ENCODE results near the gene AVPI1.

AVPI1 gene

DNA sequence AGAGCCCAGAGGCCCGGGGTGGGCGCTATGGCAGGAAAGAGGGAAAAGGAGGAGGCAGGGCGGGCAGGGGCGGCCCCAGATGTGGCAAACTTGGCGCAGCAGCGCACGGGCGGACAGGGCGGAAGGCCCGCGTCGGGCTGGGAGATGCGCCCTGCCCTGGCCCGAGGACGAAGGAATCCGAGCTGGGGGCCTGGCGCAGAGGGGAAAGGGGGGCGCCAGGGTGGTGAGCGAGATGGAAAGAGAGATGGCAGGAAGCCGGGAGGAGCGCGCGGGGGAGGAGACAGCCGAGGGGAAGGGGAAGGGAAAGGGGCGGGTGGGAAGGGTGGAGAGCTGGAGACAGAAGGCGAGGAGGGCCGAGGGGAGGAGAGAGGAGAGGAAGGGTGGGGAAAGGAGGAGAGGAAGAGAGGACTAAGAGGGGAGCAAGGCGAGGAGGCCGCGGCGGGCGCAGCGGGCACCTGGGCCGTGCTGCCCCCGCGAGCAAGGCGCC, 26.3 kb upstream of the AVPI1 start, which contains the start of gene MARVELD1:
TSS of gene MARVELD1 (plus strand) at position 392 of the 487 bp plus-strand sequence. CDS start 147 bp downstream, outside the sequence.
- CTCF ChIA-PET: interaction anchor here (4.0 to 21.7 kb wide), 4 partner anchors 11 to 36 kb away, joined by 9 to 623 read pairs (median 29); partner anchors contain the start of genes AVPI1 and ZFYVE27

DNA sequence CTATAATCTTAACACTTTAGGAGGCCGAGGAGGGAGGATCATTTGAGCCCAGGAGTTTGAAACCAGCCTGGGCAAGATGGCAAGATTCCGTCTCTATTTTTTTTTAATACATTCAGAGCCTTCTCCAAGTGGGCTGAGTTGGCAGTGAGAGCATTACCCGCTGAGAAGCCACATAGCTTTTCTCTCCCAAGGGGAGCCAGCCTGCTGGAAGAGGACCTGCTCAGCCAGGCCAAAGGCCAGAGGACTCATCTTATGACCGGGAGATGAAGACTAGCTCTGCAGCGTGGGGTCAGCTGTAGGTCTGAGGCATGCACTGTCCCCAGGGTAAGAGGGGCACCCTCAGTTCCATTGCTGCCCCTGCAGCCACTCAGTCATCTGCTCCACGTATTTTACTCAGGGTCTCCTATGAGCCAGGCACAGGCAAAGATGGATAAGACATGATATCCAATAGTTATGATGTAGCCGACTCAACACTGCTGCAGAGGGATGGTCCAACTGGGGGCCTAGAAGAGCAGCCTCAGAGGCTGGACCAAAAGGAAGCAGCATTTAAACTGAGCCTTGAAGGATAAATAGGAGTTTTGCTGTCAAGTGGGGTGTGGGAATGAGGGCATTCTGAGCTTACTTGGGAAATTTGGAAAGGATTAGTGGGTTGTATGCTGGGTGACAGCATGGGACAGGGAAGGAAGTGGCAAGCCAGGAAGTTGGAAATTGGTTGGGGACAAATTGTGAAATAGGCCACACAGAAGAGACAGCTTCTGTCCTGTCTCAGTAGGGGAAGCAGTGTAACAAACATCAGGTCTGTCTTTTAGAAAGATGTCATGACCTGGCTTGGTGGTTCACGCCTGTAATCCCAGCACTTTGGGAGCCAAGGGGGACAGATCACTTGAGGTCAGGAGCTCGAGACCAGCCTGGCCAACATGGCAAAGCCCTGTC, 24.9 kb upstream of the AVPI1 start:
- H3K4me1 ChIP-seq (ENCODE audit: control extremely low read depth in 1 of 4, control insufficient read depth in 4 of 4, insufficient read depth in 4 of 4, low read length in 3 of 4): peaks cover 0 to 25% (median 23%) of the 10 kb centered on the region in 4 experiments
- no peaks in the 10 kb centered on the region for H3K9me3 ChIP-seq (ENCODE audit: control extremely low read depth in 1 of 5, control insufficient read depth in 4 of 5, insufficient read depth in 2 of 5, low read depth in 1 of 5, low read length in 4 of 5)
- WGBS (ENCODE audit: insufficient coverage): 95% methylated on average over 9 of the region's 9 CpGs
- ChIA-PET POLR2A (interaction anchor here (0.6 to 1.0 kb wide), 2 partner anchors 19 to 20 kb away, joined by 3 to 8 read pairs; no protein-coding TSS in a partner anchor), CTCF (interaction anchor here (0.9 to 21.7 kb wide), 5 partner anchors 9 to 34 kb away, joined by 5 to 623 read pairs (median 22); partner anchors contain the start of genes AVPI1 and ZFYVE27)
- DNase-seq: no peak
- no peak overlapping the region for H3K4me3 ChIP-seq (ENCODE audit: control insufficient read depth in 1 of 7, extremely low read depth in 1 of 7, insufficient read depth in 4 of 7, low read depth in 2 of 7, low read length in 6 of 7)
- no peaks in the 10 kb centered on the region for H3K27me3 ChIP-seq (replicated peaks in 2 of 5; ENCODE audit: control insufficient read depth in 4 of 5, insufficient read depth in 5 of 5, low read length in 4 of 5)
- no peak overlapping the region for H3K27ac ChIP-seq (ENCODE audit: insufficient read depth in 1 of 2, low read depth in 1 of 2, low read length in 2 of 2, poor library complexity in 1 of 2, severe bottlenecking in 2 of 2)
- peaks cover 0 to 4% (median 0%) of the 10 kb centered on the region in 4 experiments for H3K36me3 ChIP-seq (ENCODE audit: control insufficient read depth in 4 of 4, insufficient read depth in 4 of 4, low read length in 3 of 4)

More for the DNA sequence above, 26.3 kb upstream of the AVPI1 start, which contains the start of gene MARVELD1:
- H3K27me3 ChIP-seq (replicated peaks in 2 of 5; ENCODE audit: control insufficient read depth in 4 of 5, insufficient read depth in 5 of 5, low read length in 4 of 5): no peaks in the 10 kb centered on the region
- H3K4me1 ChIP-seq (ENCODE audit: control extremely low read depth in 1 of 4, control insufficient read depth in 4 of 4, insufficient read depth in 4 of 4, low read length in 3 of 4): peaks cover 0 to 35% (median 29%) of the 10 kb centered on the region in 4 experiments
- POLR2A ChIA-PET: interaction anchor here (0.5 to 1.2 kb wide), 3 partner anchors 23 to 31 kb away, joined by 3 to 4 read pairs (median 3); no protein-coding TSS in a partner anchor
- peaks cover 0 to 13% (median 8%) of the 10 kb centered on the region in 4 experiments for H3K36me3 ChIP-seq (ENCODE audit: control insufficient read depth in 4 of 4, insufficient read depth in 4 of 4, low read length in 3 of 4)
- H3K27ac ChIP-seq (ENCODE audit: insufficient read depth in 1 of 2, low read depth in 1 of 2, low read length in 2 of 2, poor library complexity in 1 of 2, severe bottlenecking in 2 of 2): peak within 1 kb of the TSS in 1 of 2 experiments; percentile 64
- no peaks in the 10 kb centered on the region for H3K9me3 ChIP-seq (ENCODE audit: control extremely low read depth in 1 of 5, control insufficient read depth in 4 of 5, insufficient read depth in 2 of 5, low read depth in 1 of 5, low read length in 4 of 5)
- WGBS (ENCODE audit: insufficient coverage): 1% methylated on average over 34 of the region's 37 CpGs
- DNase-seq: peak in 2 of 3 donors; percentile 18 to 39
- peak within 1 kb of the TSS; percentile 34 to 80 (median 64) for H3K4me3 ChIP-seq (ENCODE audit: control insufficient read depth in 1 of 7, extremely low read depth in 1 of 7, insufficient read depth in 4 of 7, low read depth in 2 of 7, low read length in 6 of 7)

DNA sequence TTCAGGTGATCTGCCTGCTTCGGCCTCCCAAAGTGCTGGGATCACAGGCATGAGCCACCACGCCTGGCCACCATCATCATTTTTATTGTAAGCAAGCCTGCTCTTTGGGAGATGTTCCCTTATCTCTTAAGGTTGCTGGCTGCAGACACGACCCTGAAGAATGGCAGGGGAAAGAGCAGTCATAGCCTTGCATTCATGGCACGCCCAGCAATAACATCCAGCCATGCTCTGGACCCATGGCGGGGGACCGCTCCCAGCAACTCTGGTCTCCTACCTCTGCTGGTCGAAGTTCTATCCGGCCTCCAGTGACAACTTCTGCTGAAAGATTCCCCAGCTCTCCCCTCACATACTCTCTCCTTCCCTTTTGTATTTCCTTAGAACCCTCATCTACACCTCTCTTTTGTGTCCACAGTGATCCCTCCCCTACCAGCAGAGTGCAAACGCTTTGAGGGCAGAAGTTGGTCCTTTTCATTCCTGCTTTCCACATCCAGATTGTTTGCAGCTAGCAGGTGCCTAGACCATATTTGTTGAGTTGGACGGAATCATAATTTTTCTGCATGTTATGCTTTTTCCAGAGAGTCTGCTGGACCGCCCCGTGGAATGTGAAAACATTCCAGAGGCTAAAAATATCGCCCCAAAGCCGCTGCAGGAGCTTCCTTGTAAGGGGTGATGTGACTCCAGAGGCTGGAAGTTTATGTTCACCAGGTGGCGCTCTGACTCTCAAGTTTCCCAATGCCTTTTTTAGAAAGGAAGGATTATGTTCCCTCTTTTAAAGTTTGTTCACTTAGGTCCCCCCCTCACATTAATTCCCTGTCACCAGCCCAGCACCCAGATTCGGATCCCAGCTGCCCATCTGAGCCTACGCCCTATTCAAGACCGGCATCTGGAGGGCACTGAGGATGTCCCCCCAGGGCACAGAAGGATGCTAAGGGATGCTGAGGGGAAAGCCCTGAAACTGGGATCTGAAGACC, 22.2 kb upstream of the AVPI1 start:
- no peaks in the 10 kb centered on the region for H3K36me3 ChIP-seq (ENCODE audit: control insufficient read depth in 4 of 4, insufficient read depth in 4 of 4, low read length in 3 of 4)
- no peaks in the 10 kb centered on the region for H3K9me3 ChIP-seq (ENCODE audit: control extremely low read depth in 1 of 5, control insufficient read depth in 4 of 5, insufficient read depth in 2 of 5, low read depth in 1 of 5, low read length in 4 of 5)
- CTCF ChIA-PET: interaction anchor here (0.8 to 21.7 kb wide), 12 partner anchors 8 to 160 kb away, joined by 3 to 623 read pairs (median 6); partner anchors contain the start of gene ZFYVE27
- H3K4me3 ChIP-seq (ENCODE audit: control insufficient read depth in 1 of 7, extremely low read depth in 1 of 7, insufficient read depth in 4 of 7, low read depth in 2 of 7, low read length in 6 of 7): no peak overlapping the region
- 49% methylated on average over 15 of the region's 18 CpGs for WGBS (ENCODE audit: insufficient coverage)
- POLR2A ChIA-PET: interaction anchor here (0.6 to 0.8 kb wide), 2 partner anchors 26 to 79 kb away, joined by 3 to 6 read pairs; no protein-coding TSS in a partner anchor
- peak; percentile 55 to 71 (median 62) for DNase-seq
- no peak overlapping the region for H3K27ac ChIP-seq (ENCODE audit: insufficient read depth in 1 of 2, low read depth in 1 of 2, low read length in 2 of 2, poor library complexity in 1 of 2, severe bottlenecking in 2 of 2)
- no peaks in the 10 kb centered on the region for H3K27me3 ChIP-seq (replicated peaks in 2 of 5; ENCODE audit: control insufficient read depth in 4 of 5, insufficient read depth in 5 of 5, low read length in 4 of 5)
- peaks cover 0 to 16% (median 10%) of the 10 kb centered on the region in 4 experiments for H3K4me1 ChIP-seq (ENCODE audit: control extremely low read depth in 1 of 4, control insufficient read depth in 4 of 4, insufficient read depth in 4 of 4, low read length in 3 of 4)

DNA sequence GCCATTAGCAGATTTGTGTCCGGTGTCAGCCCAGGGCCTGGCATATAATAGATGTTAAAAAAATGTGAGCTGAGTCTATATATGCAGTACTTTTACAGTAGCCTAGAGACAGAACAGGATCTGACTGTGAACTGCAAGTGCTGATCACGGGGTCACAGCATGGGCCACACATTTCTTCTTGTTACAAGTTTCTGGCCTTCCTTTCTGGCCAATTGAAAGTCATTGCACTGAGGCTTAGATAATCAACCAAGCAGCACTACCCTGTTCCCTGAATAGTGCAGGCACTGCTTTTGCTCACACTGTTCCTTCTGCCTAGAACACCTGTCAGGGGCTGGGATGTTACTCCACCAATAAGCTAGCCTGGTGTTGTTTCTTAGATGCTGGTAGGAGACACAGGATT, 21.1 kb upstream of the AVPI1 start:
- DNase-seq: no peak
- peaks cover 0 to 4% (median 0%) of the 10 kb centered on the region in 5 experiments for H3K27me3 ChIP-seq (replicated peaks in 2 of 5; ENCODE audit: control insufficient read depth in 4 of 5, insufficient read depth in 5 of 5, low read length in 4 of 5)
- H3K9me3 ChIP-seq (ENCODE audit: control extremely low read depth in 1 of 5, control insufficient read depth in 4 of 5, insufficient read depth in 2 of 5, low read depth in 1 of 5, low read length in 4 of 5): no peaks in the 10 kb centered on the region
- no peaks in the 10 kb centered on the region for H3K36me3 ChIP-seq (ENCODE audit: control insufficient read depth in 4 of 4, insufficient read depth in 4 of 4, low read length in 3 of 4)
- CTCF ChIA-PET: interaction anchor here (1.0 to 21.7 kb wide), 7 partner anchors 10 to 39 kb away, joined by 3 to 623 read pairs (median 7); partner anchors contain the start of gene ZFYVE27
- no peak overlapping the region for H3K4me3 ChIP-seq (ENCODE audit: control insufficient read depth in 1 of 7, extremely low read depth in 1 of 7, insufficient read depth in 4 of 7, low read depth in 2 of 7, low read length in 6 of 7)
- POLR2A ChIA-PET: interaction anchor here (0.8 kb wide), 1 partner anchor 27 kb away, joined by 3 read pairs; no protein-coding TSS in a partner anchor
- H3K27ac ChIP-seq (ENCODE audit: insufficient read depth in 1 of 2, low read depth in 1 of 2, low read length in 2 of 2, poor library complexity in 1 of 2, severe bottlenecking in 2 of 2): no peak overlapping the region
- 87% methylated on average over 2 of the region's 2 CpGs for WGBS (ENCODE audit: insufficient coverage)
- peaks cover 0 to 8% (median 4%) of the 10 kb centered on the region in 4 experiments for H3K4me1 ChIP-seq (ENCODE audit: control extremely low read depth in 1 of 4, control insufficient read depth in 4 of 4, insufficient read depth in 4 of 4, low read length in 3 of 4)

DNA sequence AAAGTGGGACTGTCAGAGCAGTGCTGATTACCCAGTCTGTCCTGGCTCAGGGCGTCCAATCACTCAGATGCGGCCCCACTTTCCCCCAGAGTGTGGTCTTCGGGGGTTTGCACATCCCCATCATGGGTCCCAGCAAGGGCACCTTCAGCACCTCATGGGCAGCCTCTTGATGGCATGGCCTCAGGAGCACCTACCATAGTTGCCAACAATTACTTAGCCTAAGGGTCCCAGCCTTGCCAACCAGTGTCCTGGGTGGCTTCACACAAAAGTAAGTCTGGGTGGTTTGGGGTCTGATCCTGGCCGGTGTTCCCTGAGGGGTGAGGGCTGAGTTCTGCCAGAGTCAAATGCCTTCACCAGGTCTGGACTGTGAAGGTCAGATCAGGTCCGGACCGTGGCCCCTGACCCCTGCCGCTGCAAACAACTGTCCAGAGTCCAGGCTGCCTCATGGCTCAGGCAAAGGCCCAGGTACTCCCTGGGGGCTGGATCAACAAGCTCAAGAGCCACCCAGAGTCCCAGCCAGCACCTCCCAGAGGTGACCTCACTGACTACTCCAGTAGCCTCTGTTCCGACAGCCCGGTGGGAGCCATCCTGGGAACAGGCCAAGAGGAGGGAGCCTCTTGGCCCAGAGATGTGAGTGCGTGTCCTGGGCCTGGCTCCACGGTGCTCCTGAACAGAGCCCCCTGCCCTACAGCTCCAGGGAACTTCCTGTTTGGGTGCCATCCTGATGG, 20.3 kb upstream of the AVPI1 start:
- no peak overlapping the region for H3K27ac ChIP-seq (ENCODE audit: insufficient read depth in 1 of 2, low read depth in 1 of 2, low read length in 2 of 2, poor library complexity in 1 of 2, severe bottlenecking in 2 of 2)

More for the DNA sequence above, 20.3 kb upstream of the AVPI1 start:
- H3K4me1 ChIP-seq (ENCODE audit: control extremely low read depth in 1 of 4, control insufficient read depth in 4 of 4, insufficient read depth in 4 of 4, low read length in 3 of 4): peaks cover 0 to 2% (median 0%) of the 10 kb centered on the region in 4 experiments
- no peak for DNase-seq
- no peak overlapping the region for H3K4me3 ChIP-seq (ENCODE audit: control insufficient read depth in 1 of 7, extremely low read depth in 1 of 7, insufficient read depth in 4 of 7, low read depth in 2 of 7, low read length in 6 of 7)
- ChIA-PET POLR2A (no interaction called here), CTCF (interaction anchor here (1.0 to 21.7 kb wide), 5 partner anchors 9 to 38 kb away, joined by 3 to 623 read pairs (median 11); partner anchors contain the start of gene ZFYVE27)
- H3K36me3 ChIP-seq (ENCODE audit: control insufficient read depth in 4 of 4, insufficient read depth in 4 of 4, low read length in 3 of 4): no peaks in the 10 kb centered on the region
- H3K9me3 ChIP-seq (ENCODE audit: control extremely low read depth in 1 of 5, control insufficient read depth in 4 of 5, insufficient read depth in 2 of 5, low read depth in 1 of 5, low read length in 4 of 5): no peaks in the 10 kb centered on the region
- peaks cover 0 to 4% (median 0%) of the 10 kb centered on the region in 5 experiments for H3K27me3 ChIP-seq (replicated peaks in 2 of 5; ENCODE audit: control insufficient read depth in 4 of 5, insufficient read depth in 5 of 5, low read length in 4 of 5)
- WGBS (ENCODE audit: insufficient coverage): 92% methylated on average over 11 of the region's 11 CpGs

Measured in common myeloid progenitor, CD34-positive (primary cell).